Stimulated activated CD4-positive, alpha-beta T cell treated with anti-CD3 and anti-CD28 coated beads, Interleukin-1b, Interleukin-23, amount 100 ng/mL, for 1 hour (primary cell): ENCODE results near the gene PRPF19.

Experiments
- DNase-seq, 2 donors: peaks; one replicate each; pipeline ENCODE4 v3.0.0-alpha.2; 2020; ENCODE audit warnings: low read depth in 2 of 2

PRPF19 gene

GRCh38 chr11:60905551-60906113, 753 bp downstream of the PRPF19 start:
- no peak for DNase-seq

- DNase-seq = no peak
Measured at GRCh38 chr11:60905047-60905446, 1.3 kb downstream of the PRPF19 start.

DNA sequence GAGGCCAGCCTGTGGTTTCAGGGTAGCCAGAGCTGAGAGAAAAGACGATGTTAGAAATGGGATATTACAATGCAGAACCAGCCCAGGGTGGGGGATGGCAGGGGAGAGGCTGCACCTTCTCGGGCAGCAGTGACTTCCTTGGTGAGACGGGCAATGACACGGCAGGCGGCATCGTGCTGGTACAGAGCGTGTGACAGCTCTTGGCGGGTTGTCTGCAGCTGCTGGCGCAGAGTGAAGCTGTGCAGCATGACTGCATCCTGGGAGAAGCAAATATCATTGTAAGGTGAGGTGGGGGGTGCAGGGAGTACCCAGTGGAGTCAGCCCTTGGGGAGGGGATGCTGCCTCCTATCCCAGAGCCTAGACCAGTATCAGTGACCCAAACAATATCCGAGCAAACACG, 3.8 kb downstream of the PRPF19 start:
- no peak for DNase-seq

DNA sequence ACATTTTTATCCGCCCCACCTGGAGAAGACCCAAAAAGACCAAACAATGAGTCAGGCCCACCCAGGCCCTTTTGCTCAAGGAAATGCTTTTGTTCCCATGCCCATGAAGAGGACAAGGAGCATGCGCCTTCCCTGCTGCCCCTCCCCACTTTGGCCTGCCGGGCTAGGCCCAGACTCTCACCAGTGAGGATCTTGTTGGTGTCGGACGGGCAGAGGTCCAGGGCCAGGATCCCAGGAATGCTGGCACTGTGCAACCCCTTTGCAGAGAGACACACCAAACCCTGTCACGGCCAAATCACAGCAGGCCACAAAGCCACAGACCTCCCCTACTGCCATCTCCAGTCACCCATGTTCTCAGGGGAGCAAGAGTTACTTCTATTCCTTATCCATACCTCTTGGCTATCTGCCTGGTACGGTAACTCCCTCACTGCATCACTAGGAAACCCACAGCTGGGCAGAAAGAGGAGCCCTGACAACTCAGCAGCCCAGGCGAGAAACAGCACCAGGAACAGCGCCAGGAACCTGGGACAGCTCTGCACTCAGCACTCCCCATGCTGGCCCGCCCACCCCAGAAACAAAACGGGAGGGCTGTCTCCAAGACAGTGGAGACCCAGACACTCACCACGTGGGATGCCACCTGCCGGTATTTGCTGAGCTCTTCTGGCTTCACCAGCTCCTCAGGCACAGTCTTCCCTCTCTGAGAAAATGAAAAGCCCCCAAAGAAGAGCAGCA, 5.5 kb downstream of the PRPF19 start:
- no peak for DNase-seq

DNA sequence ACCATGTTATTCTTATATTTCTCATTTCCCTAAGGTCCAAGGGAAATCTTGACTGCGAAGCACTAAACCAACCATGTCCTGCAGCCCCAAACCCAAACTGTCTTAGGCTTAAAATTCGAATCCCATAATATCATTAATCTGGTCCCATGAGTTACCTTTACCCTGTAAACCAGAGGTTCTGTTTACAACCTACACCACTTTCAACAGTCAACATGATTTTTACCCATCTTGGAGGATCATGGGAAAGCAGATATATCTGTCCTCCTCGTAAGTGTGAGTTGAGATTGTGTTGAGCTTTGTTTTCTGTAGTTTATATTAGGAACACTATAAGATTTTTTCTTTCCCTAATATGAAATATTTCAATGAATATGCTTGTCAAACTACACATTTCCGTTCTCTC, 6.4 kb downstream of the PRPF19 start:
- no peak for DNase-seq

- DNase-seq = no peak
Measured at GRCh38 chr11:60899046-60899936, 7.1 kb downstream of the PRPF19 start.

DNA sequence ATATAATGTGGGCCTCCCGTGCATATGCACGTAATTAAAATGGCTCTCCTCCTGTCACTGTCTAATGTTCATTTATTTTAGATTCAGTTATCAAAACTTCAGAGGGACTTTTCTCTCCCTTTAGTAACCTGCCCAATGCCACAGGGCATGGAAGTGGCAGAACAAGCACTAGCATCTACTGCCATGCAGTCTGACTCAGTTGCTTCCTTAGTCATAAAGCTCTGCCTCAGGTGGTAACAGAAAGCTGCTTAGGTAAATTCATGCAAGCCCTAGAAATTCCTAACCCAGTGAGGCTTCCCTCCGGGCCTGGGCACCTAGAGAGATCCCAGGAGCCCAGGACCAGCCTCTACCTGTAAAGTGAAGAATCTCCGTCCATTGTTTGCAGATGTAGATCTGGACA, 8.9 kb downstream of the PRPF19 start:
- no peak for DNase-seq

DNA sequence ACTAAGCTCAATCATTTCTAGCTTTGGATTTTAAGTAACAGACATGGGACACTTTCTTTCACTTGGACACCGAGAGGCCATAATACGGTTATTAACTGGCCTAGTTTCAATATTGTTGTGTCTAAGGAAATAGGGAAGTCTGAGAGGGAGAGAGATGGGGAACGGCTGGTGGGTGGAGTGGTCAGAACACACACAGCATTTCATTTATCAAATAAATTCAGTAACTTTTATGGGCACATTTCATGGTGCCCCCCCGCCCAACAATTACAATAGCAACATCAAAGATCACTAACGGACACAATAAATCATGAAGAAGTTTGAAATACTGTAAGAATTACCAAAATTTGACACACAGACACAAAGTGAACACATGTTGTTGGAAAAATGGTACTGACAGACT, 10.7 kb downstream of the PRPF19 start:
- no peak for DNase-seq

GRCh38 chr11:60891103-60891741, 15.2 kb downstream of the PRPF19 start:
- DNase-seq = no peak

DNA sequence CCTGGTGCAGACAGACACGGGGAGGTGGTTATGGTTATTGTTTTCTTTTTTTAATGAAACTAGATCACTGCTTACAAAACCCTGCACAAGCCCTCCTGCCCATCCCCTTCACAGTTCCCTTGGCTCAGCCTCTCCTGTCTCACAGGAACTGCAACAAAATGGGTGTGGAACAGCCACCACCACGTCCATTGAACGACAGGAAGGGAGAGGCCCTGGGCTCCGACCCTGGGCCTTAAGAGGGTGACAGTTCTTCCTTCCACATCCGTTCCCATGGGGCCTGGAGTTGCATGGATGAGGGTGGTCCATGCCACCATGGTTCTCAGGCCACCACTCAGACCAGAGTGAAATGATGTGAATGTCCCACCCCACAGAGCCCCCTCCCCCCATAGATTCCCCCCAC, 15.7 kb downstream of the PRPF19 start:
- DNase-seq = no peak

DNA sequence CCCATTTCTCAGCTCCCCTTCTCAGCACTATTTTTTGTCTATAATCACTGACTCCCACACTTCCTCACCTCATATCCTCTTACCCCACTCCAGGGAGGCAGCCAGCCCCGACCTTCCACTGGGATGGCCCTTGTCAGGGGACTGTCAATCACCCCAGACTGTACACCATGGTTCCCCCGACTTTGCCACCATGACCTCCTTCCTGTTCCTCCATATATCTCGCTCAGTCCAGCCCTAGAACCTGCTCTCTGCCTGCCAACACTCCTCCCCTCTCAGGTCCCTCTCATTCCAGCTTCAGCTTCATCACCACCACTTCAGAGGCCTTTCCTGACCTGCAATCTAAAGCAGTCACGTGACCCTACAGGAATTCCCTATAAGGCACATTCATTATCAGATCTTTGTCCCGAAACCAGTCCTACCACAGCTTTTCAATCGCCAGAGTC, 16.5 kb downstream of the PRPF19 start:
- DNase-seq = no peak

DNA sequence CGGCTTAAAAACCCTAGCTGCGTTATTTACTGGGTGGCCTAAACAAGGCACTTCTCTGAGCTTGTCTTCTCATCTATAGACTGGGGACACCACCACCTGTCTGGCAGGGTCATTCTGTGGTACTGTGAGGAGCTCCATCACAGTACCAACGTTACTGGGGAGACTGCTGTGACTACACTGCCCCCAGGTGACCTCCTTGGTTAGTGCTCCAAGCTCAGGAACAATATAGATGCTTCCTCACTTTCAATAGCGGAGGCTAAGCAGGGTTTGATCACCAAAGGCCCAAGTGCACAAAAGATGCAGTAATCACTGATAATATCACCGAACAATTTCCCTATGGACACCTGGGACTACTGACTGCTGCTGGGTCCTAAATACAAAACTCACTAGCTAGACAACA, 18.8 kb downstream of the PRPF19 start:
- no peak for DNase-seq

DNA sequence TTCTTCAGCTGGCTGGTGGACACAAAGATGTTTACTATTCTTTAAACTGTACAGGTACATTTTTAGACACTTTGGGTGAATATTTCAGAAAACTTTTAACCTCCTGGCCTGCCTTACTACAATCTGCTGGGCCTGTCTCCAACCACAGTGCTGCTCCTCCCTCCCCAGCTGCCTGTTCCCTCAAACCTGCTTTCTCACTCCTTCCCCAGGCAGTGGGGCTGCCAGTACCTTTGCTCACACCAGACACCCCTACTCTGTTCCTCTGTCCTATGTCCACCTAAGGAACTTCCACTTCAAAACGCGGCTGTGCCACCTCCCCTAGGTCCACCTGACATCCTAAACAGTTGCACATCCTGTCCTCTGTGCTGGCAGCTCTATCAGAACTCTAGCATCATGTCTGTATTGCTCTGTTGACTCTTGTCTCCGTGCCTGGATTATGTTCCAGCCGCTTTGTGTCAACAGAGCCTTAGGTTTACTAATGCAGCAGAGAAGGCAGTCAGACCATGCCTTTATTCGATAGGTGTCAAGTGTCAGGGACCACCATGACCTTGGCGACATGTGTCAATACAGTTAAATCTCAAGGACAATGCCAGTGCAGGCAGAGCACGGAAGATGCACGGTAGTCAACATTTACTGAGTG, 25.6 kb downstream of the PRPF19 start:
- no peak for DNase-seq

DNA sequence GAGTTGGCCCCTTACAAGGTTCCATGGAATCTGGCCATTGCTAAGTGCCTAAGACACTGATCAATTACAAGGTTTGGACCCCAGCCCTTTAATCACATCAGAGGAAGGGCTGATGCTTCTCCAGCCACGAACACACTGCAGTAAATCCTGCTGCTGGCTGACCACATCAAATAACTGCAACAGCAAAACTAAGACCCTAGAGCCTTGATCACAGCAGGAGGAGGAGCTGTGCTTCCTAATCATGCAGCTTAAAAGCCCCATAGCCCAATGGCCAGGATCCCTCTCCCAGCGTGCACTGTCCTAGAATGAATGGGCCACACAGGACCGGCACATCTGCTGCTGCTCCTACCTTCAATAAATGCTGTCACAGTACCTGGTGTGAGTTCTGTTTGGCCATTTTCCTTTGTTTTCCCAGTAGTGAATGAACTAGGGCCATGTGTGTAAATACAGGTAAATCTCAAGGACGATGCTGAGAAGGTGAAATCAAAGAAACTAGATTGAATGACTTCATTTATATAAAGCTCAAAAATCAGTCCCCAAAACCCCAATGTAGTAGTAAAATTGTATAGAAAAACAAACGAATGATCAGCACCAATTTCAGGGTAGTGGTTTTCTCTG, 26.3 kb downstream of the PRPF19 start:
- no peak for DNase-seq

DNA sequence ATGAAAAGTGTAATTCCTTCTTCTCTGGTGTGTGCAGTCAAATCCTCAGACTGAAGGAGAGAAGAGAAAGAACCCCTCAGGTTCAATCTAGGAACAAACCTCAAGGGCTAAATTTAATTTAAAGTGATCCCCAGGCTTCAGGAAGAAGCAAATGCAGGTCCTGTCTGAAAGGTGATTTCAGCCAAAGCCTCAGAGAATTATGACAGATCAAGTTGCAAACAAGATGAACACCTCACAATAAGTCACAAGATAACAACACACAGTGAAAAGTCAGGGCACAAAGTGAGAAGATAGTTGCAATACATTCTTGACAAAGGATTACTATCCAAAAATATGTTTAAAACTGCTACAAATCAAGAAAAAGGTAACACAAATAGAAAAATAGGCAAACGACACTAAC, 27.3 kb downstream of the PRPF19 start:
- DNase-seq = no peak

GRCh38 chr11:60878245-60879101, 27.9 kb downstream of the PRPF19 start:
- DNase-seq = no peak

GRCh38 chr11:60876168-60876485, 30.3 kb downstream of the PRPF19 start:
- DNase-seq = no peak

DNA sequence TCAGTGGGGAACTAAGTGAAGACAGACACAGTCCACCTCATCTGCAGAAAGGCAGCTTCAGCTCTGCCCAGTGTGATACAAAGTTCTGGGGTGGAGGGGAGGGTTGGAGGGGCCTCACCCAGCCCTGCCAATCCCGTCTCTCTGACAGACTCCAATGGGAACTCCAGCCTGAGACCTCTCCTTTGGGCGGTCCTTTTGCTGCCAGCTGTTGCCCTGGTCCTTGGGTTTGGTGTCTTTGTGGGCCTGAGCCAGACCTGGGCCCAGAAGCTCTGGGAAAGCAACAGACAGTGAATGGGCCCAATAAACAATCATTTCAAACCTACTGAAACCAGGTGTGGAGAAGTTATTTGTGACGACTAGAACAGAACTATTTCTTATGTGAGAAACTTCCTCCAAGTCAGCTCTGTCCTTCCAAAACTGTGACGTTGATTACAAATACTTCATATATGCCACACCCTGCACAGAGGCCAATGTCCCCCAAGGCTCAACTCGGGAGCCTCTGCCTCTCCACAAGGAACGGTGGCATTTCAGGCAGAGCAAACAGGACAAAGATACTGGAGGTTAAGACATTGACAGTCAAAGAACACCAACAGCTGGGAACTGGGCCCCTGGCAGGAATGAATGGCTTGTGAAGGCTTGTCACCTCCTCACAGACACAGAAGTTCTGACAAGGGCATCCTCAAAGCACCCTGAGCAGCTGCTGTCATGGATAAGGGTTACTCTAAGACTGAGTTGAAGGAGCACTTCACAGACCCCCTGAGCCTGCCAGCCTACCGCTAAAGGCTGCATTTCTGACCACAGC, 30.8 kb downstream of the PRPF19 start:
- no peak for DNase-seq
